GM12878 (cell line): ENCODE data around the gene N4BP2L1. TPM values are rescaled to one million over a fixed set of nuclear protein-coding genes. Genes with fewer than 3 reads are reported as not detected.

Experiments
- ATAC-seq: fragments of 200-7000 bp; cut with Tn5 transposase; 3 replicates; pipeline ENCODE4 v1.9.1; 2020; ENCODE audit warnings: mild to moderate bottlenecking, moderate library complexity
- BruUV-seq: library from RNA; stranded (reverse); fragments of 400-500 nt; replicated peaks from 2 replicates; lab custom pipeline; 2021; lab: Mats Ljungman, UMichigan
- CTCF ChIA-PET: fragments of 300-600 bp; sonication (Branson Sonifier 250); formaldehyde crosslinking; extraction: SDS; loops from one replicate; lab custom pipeline; 2021; ENCODE audit warnings: inconsistent platforms; lab: Yijun Ruan, JAX
- POLR2A ChIA-PET: fragments of 350-600 bp; formaldehyde crosslinking; extraction: SDS; loops from one replicate; lab custom pipeline; 2021; ENCODE audit warnings: inconsistent platforms; lab: Charles Lee
- RAD21 ChIA-PET: fragments of 300-600 bp; sonication (Branson Sonifier 250); formaldehyde crosslinking; loops from one replicate; lab custom pipeline; 2023; ENCODE audit warnings: antibody characterized with exemption; ENCODE audit not compliant: unreplicated experiment; lab: Charles Lee
- SMC1A ChIA-PET: fragments of 300-600 bp; sonication (Branson Sonifier 250); formaldehyde crosslinking; loops from one replicate; lab custom pipeline; 2023; ENCODE audit not compliant: unreplicated experiment, uncharacterized antibody; lab: Charles Lee
- DNase-seq: peaks from one replicate; pipeline ENCODE4 v3.0.0-alpha.2; 2011; ENCODE audit warnings: low read depth, low spot score
- FAIRE-seq: peaks from 3 replicates; lab custom pipeline; 2011; peaks lifted over from hg19 to GRCh38; lab: Jason Lieb, UNC
- H2AFZ ChIP-seq: 2 replicates; pipeline ENCODE4 v1.6.0; 2011; ENCODE audit warnings: low read depth, low read length, control low read depth; ENCODE audit not compliant: control insufficient read depth
- H3K27ac ChIP-seq: 2 replicates; pipeline ENCODE4 v1.5.1; 2011; ENCODE audit warnings: control low read depth; ENCODE audit not compliant: control insufficient read depth, insufficient read depth
- H3K27me3 ChIP-seq, 2 experiments: replicated peaks in 1 of 2; 2 replicates each; pipeline versions ENCODE4 v1.6.0 to v1.6.1; 2011; ENCODE audit warnings: low read length in 1 of 2; ENCODE audit not compliant: control insufficient read depth in 2 of 2, insufficient read depth in 2 of 2
- H3K36me3 ChIP-seq, 2 experiments: 2 replicates each; pipeline ENCODE4 v1.5.1; 2011; ENCODE audit warnings: low read length in 1 of 2; ENCODE audit not compliant: control insufficient read depth in 2 of 2, insufficient read depth in 2 of 2
- H3K4me1 ChIP-seq: 2 replicates; pipeline ENCODE4 v1.6.1; 2011; ENCODE audit warnings: mild to moderate bottlenecking, low read length, moderate library complexity, mixed read lengths; ENCODE audit not compliant: control insufficient read depth, insufficient read depth
- H3K4me2 ChIP-seq: 2 replicates; pipeline ENCODE4 v1.6.0; 2011; ENCODE audit warnings: control low read depth; ENCODE audit not compliant: control insufficient read depth, insufficient read depth
- H3K4me3 ChIP-seq: fragments of 200-600 bp; sonication (generic); 2 replicates; pipeline ENCODE4 v1.5.1; 2016
- H3K79me2 ChIP-seq: 2 replicates; pipeline ENCODE4 v1.6.0; 2011; ENCODE audit warnings: low read length; ENCODE audit not compliant: control insufficient read depth, insufficient read depth
- H3K9ac ChIP-seq: 2 replicates; pipeline ENCODE4 v1.8.0; 2011; ENCODE audit warnings: low read length, control low read depth, mixed read lengths; ENCODE audit not compliant: control insufficient read depth, insufficient read depth
- H3K9me3 ChIP-seq: replicated peaks from 3 replicates; pipeline ENCODE4 v1.5.1; 2011; ENCODE audit warnings: mild to moderate bottlenecking, low read length; ENCODE audit not compliant: control insufficient read depth, insufficient read depth
- H4K20me1 ChIP-seq: 2 replicates; pipeline ENCODE4 v1.6.0; 2011; ENCODE audit not compliant: control insufficient read depth, insufficient read depth
- CTCF ChIP-seq, 3 experiments: IDR thresholded peaks in 2 of 3; conservative IDR thresholded peaks in 1 of 3; 2 replicates each; pipeline ENCODE4 v1.5.1; 2011; ENCODE audit warnings: low read depth in 3 of 3, low read length in 3 of 3, mild to moderate bottlenecking in 3 of 3, control low read depth in 2 of 3, moderate library complexity in 2 of 3, inconsistent platforms in 1 of 3, mixed read lengths in 1 of 3; ENCODE audit not compliant: control insufficient read depth in 2 of 3, insufficient read depth in 1 of 3; ENCODE audit errors: extremely low read depth in 1 of 3
- PKNOX1 ChIP-seq: fragments of 450-650 bp; IDR thresholded peaks from 2 replicates; pipeline ENCODE4 v1.6.1; 2016; ENCODE audit warnings: mild to moderate bottlenecking
- POLR2AphosphoS5 ChIP-seq: IDR thresholded peaks from 2 replicates; pipeline ENCODE4 v1.6.1; 2011; ENCODE audit warnings: mild to moderate bottlenecking, low read length, inconsistent platforms
- RAD21 ChIP-seq: IDR thresholded peaks from 2 replicates; pipeline ENCODE4 v1.6.1; 2011; ENCODE audit warnings: mild to moderate bottlenecking, low read depth, low read length, moderate library complexity; ENCODE audit not compliant: insufficient read depth
- SMC3 ChIP-seq: IDR thresholded peaks from 2 replicates; pipeline ENCODE4 v1.6.1; 2011; ENCODE audit warnings: low read length, improper control_type of control experiment, borderline replicate concordance
- WGBS: methylation state at CpG from one replicate; pipeline ENCODE4 v1.1.6; 2016; ENCODE audit warnings: low lambda C conversion rate; ENCODE audit not compliant: insufficient replicate concordance, insufficient coverage; ENCODE audit errors: missing lambda C conversion rate; 5-methylcytosine and 5-hydroxymethylcytosine counted together
- in situ Hi-C: fragments of 300-500 bp; cut with MboI; formaldehyde crosslinking; loops from 9 replicates; pipeline ENCODE4 v1.14.3; 2018; ENCODE audit warnings: mixed read lengths
- intact Hi-C: fragments of 100-400 bp; cut with micrococcal nuclease; formaldehyde crosslinking; loops from one replicate; pipeline ENCODE4 v1.14.2; 2022; ENCODE audit not compliant: unreplicated experiment
- polyA plus RNA-seq, 11 experiments: library from polyadenylated mRNA; depleted of rRNA in 4 of 11; unstranded in 6 of 11; stranded (reverse) in 5 of 11; fragments of >200 nt; fragmentation: Nextera tagmentation in 4 of 11; fragmentation: Illumina TruSeq in 1 of 11; extraction: Ambion mirVana in 4 of 11; extraction: Trizol in 1 of 11; gene quantifications; 1 replicate in 1 of 11; 2 replicates in 10 of 11; pipeline versions ENCODE4 v1.2.1 to v1.2.3, GENCODE V29; 2011 to 2016; ENCODE audit warnings: inconsistent platforms in 2 of 11, missing spikeins in 2 of 11, low read depth in 1 of 11
- total RNA-seq, 4 experiments: library from RNA; depleted of rRNA in 3 of 4; stranded (reverse); fragments of >200 nt in 3 of 4; fragmentation: Illumina TruSeq in 1 of 4; extraction: Trizol in 1 of 4; gene quantifications; 2 replicates each; pipeline versions ENCODE4 v1.2.1 to v1.2.3, GENCODE V29; 2013 to 2021

The N4BP2L1 gene
- total and polyA plus RNA-seq, 10 of the 15 experiments (the other 5 are each of a cell fraction or from before 2014, with no cell fraction given) = 3.3 to 42.5 (median 16.2) TPM

- Histone ChIP-seq H2AFZ (peak overlapping the region; percentile 55), H3K79me2 (no peaks in the 10 kb centered on the region), H3K36me3 (no peaks in the 10 kb centered on the region), H3K4me2 (peak overlapping the region; percentile 70), H4K20me1 (no peaks in the 10 kb centered on the region), H3K27ac (peak overlapping the region; percentile 62)
- TSS peak; percentile 69 for BruUV-seq
- intact Hi-C loops = loop anchor here (2.0 to 5.0 kb wide), 3 partner anchors 126 to 196 kb away; no protein-coding TSS in a partner anchor
- ChIA-PET POLR2A (interaction anchor here (0.5 to 1.5 kb wide), 3 partner anchors 8 to 20 kb away, joined by 3 to 10 read pairs (median 4); no protein-coding TSS in a partner anchor), RAD21 (interaction anchor here (0.8 to 2.4 kb wide), 6 partner anchors 58 to 533 kb away, joined by 3 to 10 read pairs (median 4); no protein-coding TSS in a partner anchor), CTCF (interaction anchor here (0.6 to 2.0 kb wide), 23 partner anchors 8 to 533 kb away, joined by 3 to 22 read pairs (median 4); partner anchors contain the start of genes BRCA2, N4BP2L1 and ZAR1L), SMC1A (interaction anchor here (0.7 to 2.3 kb wide), 14 partner anchors 14 to 196 kb away, joined by 3 to 11 read pairs (median 4); partner anchors contain the start of gene N4BP2L1)
- peak; percentile 27 for FAIRE-seq
- TF ChIP-seq RAD21 (peak; percentile 67), CTCF (IDR thresholded peaks at IDR 0.05 in 2 of 3, conservative IDR thresholded peaks at IDR 0.05 in 1 of 3; ENCODE audit: control insufficient read depth in 2 of 3, extremely low read depth in 1 of 3, insufficient read depth in 1 of 3, low read depth in 3 of 3, low read length in 3 of 3) (peak; percentile 55 to 62 (median 57); a peak in 5 of 6 replicates), SMC3 (peak; percentile 52), PKNOX1 (peak; percentile 47; the same call in 1 of the 2 replicates), POLR2AphosphoS5 (no peak)
- TF ChIP-seq, all 136 proteins: peak for 4
- DNase-seq (peak; percentile 60), ATAC-seq (peak; percentile 93)
- H3K27me3 ChIP-seq = no peaks in the 10 kb centered on the region
- H3K9me3 ChIP-seq = no peaks in the 10 kb centered on the region
- in situ Hi-C loops = loop anchor here (25.0 kb wide), 1 partner anchor 1094 kb away; no protein-coding TSS in a partner anchor
- 0% methylated on average over 2 of the region's 2 CpGs for WGBS
- peaks cover 15% of the 10 kb centered on the region for H3K4me1 ChIP-seq
- no peak overlapping the region for H3K9ac ChIP-seq
- no peak overlapping the region for H3K4me3 ChIP-seq
These were observed 15.2 kb upstream of the N4BP2L1 start for GRCh38 chr13:32443111-32443510.
